HG03575 (cell line): Measurements from ENCODE around the gene HBA1.
"Not testable (repeated sequence)": the region's sequence is repeated elsewhere in the genome, so short reads cannot be mapped to it uniquely, and the experiment has no call there.

ENCODE experiments used
- ATAC-seq: cut with Tn5 transposase; IDR thresholded peaks from one replicate; pipeline ENCODE4 v1.9.1; 2021; ENCODE audit not compliant: unreplicated experiment, insufficient number of reproducible peaks, low FRiP score; ENCODE audit errors: extremely low read depth

HBA1 gene

GRCh38 chr16:154217-155030, 22.1 kb upstream of the HBA1 start:
- no peak for ATAC-seq

GRCh38 chr16:155031-155398, 21.5 kb upstream of the HBA1 start:
- no peak for ATAC-seq

GRCh38 chr16:159136-159849, 17.2 kb upstream of the HBA1 start:
- no peak for ATAC-seq

GRCh38 chr16:160242-160641, 16.2 kb upstream of the HBA1 start:
- not testable (repeated sequence) for ATAC-seq

- ATAC-seq = no peak
Observed at GRCh38 chr16:160691-161190, 15.7 kb upstream of the HBA1 start.

- ATAC-seq = no peak
Observed at GRCh38 chr16:162271-162991, 14.0 kb upstream of the HBA1 start.

- not testable (repeated sequence) for ATAC-seq
Observed at GRCh38 chr16:163139-163538, 13.3 kb upstream of the HBA1 start.

- ATAC-seq = not testable (repeated sequence)
Observed at GRCh38 chr16:163696-164095, 12.8 kb upstream of the HBA1 start.

- not testable (repeated sequence) for ATAC-seq
Observed at GRCh38 chr16:164134-164823, 12.2 kb upstream of the HBA1 start.

- no peak for ATAC-seq
Observed at GRCh38 chr16:164827-165538, 11.5 kb upstream of the HBA1 start.

- no peak for ATAC-seq
Observed at GRCh38 chr16:165539-166374, 10.7 kb upstream of the HBA1 start, which contains the start of gene HBM. TSS of gene HBM (plus strand) at chr16:165978. CDS start at chr16:165998, 20 bp downstream.

- no peak for ATAC-seq
Observed at GRCh38 chr16:166375-167121, 9.9 kb upstream of the HBA1 start.

- no peak for ATAC-seq
Observed at GRCh38 chr16:167122-167690, 9.3 kb upstream of the HBA1 start.

- ATAC-seq = no peak
Observed at GRCh38 chr16:168424-168823, 8.1 kb upstream of the HBA1 start.

GRCh38 chr16:169014-169413, 7.5 kb upstream of the HBA1 start:
- ATAC-seq = no peak

- ATAC-seq = not testable (repeated sequence)
Observed at GRCh38 chr16:170088-170507, 6.4 kb upstream of the HBA1 start.

- ATAC-seq = no peak
Observed at GRCh38 chr16:170788-171187, 5.7 kb upstream of the HBA1 start.
